Activated effector memory CD4-positive, alpha-beta T cell treated with anti-CD3 and anti-CD28 coated beads, Interleukin-2, amount 50 U/mL, for 16 hours (primary cell): Measurements from ENCODE around the gene DRC3.
A peak's percentile ranks its signal among the peaks of the same experiment; 100 is the strongest.
"Not testable (repeated sequence)": the region's sequence is repeated elsewhere in the genome, so short reads cannot be mapped to it uniquely, and the experiment has no call there.

ENCODE experiments used
- DNase-seq: peaks from one replicate; pipeline ENCODE4 v3.0.0-alpha.2; 2020

DRC3 gene

DNA sequence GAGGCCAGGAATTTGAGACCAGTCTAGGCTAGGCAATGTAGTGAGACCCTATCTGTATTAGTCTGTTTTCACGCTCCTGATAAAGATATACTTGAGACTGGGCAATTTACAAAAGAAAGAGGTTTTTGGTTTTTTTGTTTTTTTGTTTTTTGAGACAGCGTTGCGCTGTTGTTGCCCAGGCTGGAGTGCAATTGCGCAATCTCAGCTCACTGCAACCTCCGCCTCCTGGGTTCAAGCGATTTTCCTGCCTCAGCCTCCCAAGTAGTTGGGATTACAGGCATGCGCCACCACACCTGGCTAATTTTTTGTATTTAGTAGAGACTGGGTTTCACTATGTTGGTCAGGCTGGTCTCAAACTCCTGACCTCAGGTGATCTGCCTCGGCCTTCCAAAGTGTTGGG lies 23.2 kb downstream of the DRC3 start:
- not testable (repeated sequence) for DNase-seq

DNA sequence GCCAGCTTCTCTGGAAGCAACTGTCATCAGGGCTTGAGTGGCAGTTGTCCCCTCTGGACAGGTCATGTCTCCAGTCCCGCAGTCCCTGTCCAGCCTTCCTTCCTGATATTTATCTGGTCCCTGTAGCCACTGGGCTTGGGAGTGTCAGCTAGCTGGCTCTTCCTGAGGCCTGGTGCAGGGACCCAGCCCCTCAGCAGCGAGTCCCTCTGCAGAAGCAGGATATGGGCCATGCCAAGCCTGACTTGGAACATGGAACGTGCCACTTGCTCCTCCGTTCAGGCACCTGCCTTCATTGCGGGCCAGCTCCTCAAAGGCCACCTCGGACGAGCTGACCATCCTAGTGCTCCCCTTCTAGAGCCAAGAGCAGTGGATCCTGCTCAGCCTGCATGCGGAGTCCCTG lies 26.3 kb downstream of the DRC3 start:
- no peak for DNase-seq

DNA sequence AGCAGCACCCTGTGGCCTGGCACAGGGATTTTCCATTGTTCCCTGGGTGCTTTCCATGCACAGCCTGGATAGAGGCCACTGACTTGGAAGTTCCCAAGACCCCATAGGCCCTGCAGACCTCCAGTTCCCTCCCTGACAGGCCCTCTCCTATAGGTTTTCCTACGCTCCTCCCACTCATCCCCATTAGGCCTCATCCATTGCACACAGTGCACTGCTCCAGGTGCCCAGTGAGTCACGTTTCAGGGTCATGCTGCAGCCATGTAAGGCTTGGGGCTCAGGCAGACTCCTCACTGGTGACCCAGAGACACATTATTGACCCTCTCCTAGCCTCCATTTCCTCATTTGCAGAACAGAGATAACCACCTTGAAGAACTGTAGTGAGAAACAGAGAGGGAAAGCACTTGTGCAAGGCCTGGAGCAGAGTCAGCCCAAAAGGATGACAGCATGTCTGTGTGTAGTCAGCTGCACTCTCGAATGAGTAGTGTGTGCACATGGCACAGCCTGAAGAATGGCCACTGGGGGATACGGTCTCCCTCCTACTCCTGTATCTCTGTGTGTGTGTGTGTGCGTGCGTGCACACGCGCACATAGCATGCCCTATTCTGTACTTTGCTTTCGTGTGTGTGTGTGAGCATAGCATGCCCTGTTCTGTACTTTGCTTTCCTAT lies 26.8 kb downstream of the DRC3 start:
- DNase-seq: no peak

DNA sequence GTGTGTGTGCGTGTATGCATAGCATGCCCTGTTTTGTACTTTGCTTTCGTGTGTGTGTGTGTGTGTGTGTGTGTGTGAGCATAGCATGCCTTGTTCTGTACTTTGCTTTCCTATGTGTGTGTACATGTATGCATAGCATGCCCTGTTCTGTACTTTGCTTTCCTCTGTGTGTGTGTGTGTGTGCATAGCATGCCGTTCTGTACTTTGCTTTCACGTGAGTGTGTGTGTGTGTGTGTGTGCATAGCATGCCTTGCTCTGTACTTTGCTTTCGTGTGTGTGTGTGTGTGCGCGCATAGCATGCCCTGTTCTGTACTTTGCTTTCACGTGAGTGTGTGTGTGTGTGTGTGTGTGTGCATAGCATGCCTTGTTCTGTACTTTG lies 27.4 kb downstream of the DRC3 start:
- no peak for DNase-seq

DNA sequence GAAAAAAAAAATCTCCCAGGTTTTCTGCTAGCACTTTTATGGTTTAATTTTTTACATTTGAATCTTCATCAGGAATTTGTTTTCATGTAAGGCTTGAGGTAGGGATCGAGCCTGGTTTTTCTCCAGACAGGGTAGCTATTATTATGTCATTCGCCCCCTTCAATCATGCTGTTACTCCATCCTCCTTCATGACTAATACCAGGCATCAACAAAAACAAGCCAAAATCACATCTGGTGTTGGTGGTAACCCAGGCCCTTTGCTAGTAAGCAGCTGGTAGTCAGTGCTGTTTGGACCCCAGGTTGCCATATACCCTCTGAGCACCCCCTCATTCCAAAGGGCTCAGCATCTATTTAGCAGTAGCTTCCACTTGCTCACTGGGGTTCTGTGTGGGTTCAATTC lies 29.5 kb downstream of the DRC3 start:
- no peak for DNase-seq

DNA sequence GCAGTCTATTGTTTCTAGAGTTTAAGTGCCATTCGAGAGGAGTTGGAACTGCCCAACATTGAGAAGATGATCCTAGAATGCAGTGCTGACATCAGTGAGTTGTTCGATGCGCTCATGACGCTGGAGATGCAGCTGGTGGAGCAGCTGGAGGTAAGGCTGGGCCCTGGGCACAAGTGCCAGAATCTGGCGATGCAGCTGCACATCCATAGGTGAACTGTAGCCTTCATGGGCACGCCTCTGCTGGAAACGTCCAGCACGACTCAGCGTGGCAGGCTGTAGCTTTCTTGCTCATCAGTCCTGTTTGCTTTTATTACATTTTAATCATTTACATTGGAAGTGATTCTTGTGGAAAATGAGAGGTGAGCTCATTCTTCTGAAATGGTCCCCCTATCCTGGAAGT lies 31.7 kb downstream of the DRC3 start:
- no peak for DNase-seq

DNA sequence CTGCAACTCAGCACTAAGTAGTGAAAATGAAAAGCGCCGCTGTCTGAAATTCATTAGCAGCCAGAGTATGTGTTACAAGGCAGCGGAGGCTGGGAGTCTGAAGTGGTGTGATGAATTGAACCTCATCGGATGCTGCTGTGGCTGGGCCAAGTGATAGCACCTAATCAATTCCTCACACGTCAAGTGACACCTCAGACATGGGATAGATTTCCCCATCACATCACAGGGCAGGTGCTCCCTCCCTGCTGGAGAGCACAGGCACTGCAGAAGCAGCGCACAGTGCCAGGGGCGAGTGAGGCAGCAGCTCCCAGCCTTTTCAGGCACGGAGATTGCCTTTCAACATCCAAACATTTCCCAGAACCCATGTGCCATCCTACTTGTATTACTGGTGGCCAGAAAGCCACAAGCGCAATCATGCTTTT lies 32.2 kb downstream of the DRC3 start:
- DNase-seq: no peak

DNA sequence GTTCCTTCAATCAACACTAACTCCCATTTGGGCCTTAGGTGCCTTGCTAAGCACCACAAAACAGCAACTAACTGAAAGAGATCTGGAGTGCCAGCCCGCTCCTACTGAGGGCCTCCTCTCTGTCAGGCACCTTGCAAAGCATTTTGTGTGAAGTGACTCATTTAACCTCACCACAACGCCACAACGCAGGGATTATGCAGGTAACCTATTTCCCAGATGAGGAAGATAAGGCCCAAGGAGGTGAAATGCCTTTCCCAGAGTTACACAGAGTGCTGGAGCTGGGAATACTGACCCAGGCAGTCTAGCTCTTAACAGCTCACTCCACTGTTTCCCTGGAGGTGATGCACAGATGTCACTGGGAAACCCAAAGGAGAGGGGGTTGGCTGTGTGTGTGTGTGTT lies 32.8 kb downstream of the DRC3 start:
- DNase-seq: no peak

DNA sequence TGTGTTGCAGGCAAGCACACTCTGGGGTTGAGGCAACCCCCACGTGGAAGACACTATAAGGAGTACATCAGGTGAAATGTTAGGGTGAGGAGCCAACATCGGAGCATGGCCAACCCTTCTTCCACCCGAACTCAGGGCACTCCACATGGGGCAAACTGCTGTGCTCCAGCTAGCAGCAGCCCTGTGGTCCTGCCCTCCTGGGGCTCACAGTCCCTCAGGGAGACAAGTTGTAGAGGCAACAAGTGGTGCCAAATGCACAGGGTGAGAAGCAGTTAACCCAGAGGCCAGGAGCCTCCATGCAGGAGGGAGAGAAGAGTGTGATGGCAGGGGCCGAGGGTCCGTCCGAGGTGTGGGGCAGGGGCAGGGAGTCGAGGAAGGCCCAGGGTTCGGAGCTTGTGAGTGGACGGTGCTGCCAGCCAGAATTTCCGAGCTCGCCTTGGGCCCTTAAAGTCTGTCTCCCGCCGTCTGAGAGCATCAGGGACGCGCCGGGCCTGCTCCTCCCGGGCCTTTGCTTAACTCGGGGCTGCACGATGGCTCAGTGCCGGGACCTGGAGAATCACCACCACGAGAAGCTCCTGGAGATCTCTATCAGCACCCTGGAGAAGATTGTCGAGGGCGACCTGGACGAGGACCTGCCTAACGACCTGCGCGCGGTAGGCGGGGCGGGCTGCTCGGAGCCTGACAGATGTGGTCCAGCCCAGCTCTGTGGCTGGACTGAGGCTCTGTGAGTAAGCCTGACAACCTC lies 34.0 kb downstream of the DRC3 start:
- no peak for DNase-seq

DNA sequence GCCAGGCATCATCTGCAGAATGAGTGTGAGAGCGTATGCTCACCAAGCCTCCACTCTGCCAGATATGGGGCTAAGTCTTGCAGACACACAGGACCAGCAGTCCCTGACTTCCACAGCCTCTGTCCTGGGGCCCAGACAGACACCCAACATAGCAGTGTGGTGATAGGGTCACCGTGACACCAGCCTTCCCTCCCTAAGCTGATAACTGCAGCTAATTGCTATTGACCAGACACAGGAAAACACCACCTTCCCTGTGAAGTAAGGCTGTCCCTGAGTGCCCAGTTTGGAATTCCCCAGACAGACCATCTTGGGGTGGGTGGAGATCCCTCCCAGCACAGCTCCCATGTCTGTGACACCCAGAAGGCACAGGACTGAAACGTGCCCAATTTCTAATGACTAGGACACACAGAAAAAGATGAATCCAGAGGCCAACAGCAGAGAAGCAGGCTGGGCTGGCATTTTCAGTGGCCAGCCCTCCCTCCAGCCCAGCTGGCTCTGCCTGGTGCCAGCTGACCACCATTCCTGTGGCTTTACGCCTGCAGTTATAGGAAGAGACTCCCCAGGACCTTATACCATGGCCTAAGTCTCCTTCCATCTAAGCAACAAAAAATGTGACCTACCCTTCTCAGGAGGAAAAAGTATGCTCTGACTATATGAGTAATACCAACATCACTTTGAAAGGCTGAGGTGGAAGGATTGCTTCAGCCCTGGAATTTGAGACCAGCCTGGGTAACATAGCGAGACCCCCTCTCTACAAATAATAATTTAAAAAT lies 36.0 kb downstream of the DRC3 start:
- DNase-seq: no peak

DNA sequence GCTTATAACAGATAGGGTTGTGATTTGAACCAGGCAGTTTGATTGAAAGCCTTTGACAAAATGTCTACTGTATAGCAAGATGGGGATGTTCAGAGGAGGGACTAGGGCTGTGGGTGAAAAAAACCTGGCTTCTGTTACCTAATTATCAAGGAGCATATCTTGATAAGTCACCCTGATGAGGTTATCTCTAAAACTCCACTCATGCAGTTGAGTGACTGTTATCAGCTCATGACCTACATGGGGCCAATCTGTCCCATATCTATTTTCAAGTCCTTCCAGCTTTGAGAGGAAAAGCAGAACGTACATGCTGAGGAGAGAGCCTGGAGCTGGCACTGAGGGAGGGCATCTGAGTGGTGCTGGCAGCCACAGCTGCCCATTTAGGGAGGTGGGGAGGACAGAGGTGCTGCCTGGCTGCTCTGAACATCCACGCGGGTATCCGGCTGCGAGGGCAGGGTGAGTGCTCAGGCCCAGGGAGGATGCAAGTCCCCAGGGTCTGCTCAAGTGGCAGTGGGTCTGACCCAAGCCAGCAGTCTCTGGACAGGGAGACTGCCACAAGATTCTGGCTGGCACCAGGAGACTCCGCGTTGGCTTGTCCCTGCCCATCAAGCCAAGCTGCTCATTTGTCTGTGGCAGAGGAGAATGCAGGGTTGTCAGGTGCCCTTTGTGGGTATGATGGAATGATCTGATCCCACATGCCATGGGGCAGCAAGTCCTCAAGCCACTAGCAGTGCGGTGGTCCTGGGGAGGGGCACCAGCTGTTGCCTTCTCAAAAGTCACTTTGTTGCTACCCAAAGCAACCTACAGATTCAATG lies 37.2 kb downstream of the DRC3 start:
- DNase-seq: no peak

DNA sequence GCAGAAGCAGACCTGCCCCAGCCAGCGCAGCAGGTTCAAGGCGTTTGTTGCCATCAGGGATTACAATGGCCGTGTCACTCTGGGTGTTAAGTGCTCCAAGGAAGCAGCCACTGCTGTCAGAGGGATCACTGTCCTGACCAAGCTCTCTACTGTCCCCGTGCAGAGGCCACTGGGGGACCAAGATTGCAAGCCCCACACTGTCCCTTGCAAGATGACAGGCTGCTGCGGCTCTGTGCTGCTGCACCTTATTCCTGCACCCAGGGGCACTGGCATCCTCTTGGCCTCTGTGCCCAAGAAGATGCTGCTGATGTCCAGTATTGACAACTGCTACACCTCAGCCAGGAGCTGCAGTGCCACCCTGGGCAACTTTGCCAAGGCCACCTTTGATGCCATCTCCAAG lies 38.6 kb downstream of the DRC3 start:
- DNase-seq: no peak

DNA sequence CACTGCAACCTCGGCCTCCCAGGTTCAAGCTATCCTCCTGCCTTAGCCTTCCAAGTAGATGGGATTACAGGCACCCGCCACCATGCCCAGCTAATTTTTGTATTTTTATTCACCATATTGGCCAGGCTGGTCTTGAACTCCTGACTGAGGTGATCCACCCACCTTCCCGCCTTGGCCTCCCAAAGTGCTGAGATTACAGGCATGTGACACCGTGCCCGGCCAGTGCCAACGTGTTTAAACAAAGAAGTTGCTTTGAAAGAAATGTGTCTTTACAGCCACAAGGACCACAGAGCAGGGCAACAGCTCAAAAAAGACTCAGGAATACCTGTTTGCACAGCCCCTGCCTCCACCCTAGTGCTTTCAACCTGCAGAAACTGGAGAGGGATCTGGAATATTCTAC lies 41.3 kb downstream of the DRC3 start:
- no peak for DNase-seq

DNA sequence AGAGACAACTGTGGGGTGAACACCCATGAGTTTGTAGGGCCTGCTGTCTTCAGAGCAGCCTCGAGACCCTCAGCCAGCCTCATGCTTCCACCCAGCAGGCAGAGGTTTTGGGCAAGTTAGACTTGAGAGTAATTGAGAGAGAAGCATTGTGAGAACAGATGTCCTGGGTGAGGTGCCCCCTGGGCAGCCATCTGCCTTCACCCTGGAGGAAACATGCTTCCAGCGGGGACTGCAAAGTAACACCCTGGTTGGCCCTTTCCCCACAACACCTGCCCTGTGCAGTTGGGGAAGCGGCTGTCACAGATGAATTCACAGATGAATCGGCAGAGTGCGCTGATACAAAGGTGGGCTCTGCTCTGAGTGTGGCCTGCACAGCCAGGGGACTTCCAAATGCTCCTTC lies 42.9 kb downstream of the DRC3 start:
- no peak for DNase-seq

DNA sequence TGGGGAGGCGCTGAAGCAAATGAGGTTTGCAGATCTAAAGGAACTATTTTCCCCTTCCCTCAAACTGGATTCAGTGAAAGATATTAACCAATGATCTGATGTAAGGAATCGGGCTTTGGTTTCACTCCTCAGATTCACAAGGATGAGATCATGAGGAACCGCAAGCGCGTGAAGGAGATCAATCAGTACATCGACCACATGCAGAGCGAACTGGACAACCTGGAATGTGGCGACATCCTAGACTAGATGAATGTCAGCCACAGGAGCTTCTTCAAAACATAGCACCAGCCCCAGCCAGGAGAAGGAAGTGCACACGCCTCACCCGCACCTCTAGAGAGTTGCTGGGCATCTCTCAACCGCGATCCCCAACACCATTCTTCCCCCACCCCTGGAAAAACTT lies 43.8 kb downstream of the DRC3 start:
- no peak for DNase-seq

DNA sequence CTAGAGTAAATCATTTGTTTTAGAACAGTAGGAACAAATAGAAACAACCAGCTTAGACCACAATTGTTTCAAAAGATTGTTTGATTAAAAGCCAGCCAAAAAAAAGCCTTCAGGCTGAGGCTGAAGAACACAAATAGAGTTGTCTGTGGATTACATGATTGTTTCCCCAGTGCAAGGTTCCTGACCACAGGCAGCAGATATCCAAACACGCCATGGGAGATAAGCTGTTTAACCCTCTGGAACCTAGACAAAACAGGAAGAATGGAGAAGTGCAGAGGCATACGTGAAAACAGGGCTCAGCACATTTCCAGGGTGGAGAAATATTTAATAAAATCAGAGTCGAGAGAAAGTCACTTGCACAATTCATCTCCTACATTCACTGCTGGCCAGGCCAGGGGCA lies 45.3 kb downstream of the DRC3 start:
- DNase-seq: no peak

DNA sequence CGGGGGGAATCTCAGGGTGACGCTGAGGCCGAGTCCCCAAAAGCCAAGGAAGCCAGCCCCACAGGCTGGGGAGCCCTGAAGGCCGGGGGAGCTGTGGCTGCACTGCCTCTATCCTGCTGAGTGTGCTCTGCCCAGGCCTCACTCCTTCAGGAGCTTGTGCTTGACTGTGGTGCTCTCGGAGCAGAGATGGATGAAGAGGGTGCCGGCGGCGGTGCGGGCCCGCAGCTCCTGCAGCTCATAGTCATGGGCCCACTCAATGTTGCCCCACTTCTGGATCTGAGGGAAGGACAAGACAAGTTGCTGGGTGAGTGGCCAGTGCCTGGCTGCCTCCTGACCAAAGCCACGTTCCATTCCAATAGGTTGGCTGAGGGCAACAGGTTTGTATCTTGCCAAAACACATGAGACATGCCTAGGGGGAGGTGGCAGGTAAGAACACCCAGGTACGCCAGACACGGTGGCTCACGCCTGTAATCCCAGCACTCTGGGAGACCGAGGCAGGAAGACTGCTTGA lies 45.8 kb downstream of the DRC3 start:
- DNase-seq: no peak

DNA sequence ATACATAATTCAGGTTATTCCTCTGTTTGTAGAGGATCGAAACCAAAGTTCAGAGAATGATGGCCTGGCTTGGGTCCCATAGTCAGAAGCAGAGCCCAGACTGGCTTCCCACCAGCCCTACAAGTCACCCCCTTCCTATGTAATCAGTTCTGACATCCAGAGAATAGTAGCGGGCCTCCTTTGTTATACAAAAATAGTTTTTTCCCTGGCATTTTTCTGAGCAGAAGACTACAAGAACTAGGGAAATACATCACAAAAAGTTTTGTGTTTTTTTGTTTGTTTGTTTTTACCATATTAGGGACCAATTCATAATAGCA lies 47.1 kb downstream of the DRC3 start:
- no peak for DNase-seq

DNA sequence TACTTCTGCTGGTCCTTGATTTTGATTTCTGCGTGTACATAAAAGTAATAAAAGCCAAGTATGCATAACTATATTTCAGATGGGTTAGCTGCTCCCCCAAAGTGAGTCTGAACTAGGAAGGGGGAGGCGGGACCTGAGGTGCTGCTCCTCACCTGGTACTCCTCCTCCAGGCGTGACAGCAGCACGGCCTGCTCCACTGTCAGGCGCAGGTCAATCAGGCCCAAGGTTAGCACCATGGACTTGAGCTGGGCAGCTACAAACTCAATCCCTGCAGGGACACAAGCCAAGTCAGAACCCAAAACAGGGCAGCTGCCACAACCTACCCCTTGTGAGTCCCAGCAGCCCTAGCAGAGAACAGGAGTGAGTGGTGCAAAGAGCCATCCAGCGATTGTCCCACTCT lies 48.3 kb downstream of the DRC3 start:
- no peak for DNase-seq

DNA sequence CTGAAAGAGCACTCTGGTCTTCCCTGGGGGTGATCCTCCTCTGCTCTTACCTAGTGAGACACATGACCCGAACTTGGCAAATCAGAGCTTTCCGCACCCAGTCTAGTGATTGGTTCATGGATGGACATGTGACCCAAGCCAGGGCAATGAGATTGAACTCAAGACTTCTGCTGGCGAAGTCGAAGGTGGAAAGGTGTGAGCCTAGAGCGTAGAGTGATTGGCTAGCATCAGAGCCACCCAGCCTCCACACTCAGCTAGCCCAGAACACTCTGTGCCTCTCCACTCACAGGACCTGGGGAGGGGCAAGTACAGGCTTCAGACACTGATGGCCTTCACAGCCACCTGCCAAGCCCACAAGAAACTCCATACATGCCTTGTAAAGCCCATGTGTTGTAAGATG lies 48.7 kb downstream of the DRC3 start:
- DNase-seq: no peak

DNA sequence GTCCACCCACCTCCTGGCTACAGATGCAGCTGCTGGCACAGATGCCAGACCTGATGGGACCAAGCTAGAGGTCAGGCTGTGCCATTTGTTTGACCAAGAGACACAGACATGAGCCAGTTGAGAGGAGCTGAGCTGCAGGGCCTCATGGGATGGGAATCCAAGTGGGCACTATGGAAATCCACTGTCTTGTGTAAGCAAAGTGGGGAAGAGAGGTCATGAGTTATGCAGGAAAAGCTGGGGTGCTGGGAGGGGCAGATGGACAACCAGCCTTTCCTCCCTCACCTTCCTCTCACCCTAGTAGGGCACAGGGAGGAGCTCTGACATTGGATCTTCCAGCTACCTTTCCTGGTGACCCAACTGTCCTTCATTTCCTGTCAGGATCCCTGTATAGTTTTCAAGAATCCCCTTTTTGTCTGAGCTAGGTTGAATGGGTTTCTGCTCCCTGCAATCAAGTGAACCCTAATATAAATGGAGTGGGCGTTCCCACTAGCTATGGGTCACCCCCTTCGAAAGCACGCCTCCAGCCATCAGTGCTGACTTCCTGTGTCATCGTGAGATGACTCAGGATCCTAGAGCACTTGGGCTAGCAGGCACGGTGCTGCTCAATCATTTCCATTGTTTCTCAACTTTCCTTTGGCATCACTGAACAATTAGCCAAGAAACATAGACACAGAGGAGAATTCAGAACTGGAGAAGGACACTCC lies 52.7 kb downstream of the DRC3 start:
- DNase-seq: peak; percentile 67

DNA sequence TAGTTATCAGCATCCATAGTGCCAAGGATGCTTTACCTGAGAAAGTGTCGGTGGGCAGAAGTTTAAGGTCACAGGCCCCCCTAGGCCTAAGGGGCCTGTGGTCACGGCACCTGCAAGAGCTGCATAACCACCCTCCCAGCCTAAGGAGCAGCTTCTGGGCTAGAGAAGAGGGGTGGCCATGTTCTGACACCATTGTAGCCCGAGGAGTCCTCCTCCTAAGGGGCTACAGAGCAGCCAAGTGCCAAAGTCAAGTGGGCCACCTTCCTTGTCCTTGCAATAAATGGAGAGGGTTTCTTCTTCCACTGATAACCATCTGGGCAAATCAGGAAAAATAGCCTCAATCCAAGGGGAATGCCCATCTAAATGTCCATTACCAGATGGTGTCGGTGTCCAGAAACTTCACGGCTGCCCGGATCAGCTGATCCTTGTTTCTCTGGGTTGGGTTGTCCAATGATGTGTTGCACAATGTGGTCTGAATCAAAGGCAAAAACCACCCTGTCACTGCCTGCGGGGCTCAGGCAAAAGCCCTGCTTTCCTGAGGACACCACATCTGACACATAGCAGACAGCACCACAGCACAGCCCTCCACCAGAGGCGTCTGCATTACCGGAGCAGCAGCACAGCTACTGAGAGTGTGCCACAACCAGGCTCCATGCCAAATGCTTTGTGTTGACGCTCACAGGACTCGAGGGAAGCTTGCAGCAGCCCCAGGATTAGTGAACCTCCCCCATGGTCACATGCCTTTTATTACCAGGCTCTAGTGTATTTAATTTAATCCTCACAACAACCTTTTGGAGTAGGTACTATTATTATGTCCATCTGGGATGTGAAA lies 53.5 kb downstream of the DRC3 start:
- no peak for DNase-seq
